ENCODE results near the gene FCRL1.

FCRL1 gene

DNA sequence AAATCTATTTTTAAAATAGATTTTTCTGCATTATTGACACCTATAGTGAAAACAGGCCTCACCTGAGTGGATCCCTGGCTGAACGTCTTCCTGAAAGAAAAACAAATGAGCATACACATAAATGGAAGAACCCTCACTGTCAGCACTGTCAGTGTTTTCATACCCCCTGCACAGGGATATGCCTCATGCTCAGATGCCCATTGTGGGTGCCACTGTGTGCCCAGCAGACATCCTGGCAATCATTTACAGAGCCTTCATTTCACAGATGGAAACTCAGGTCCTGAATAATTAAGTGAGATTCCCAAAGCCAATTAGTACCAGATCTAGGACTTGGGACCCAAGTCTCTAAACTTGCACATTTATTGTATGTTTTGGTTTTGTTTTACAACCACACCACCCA, 19.9 kb downstream of the FCRL1 start:
- no peak for DNase-seq (ENCODE audit: low read depth)

DNA sequence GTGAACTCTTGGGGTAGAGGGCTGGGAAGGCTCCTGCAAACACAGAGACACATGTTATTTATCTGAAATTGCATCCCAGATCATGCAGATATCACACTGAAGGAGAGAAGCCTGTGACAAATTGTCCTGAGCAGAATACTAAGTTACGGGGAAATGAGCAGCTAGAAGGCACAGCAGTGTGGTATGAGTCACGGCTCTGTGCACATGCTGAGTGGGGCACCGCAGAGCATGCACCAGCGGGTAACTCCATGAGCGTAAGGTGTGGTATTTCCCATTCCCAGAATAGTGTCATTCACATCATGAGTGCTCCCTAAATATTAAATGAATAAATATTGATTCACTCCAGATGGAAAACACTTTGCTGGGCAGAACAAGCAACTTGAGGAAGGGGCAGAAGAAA, 21.7 kb downstream of the FCRL1 start:
- no peak for DNase-seq (ENCODE audit: low read depth)

DNA sequence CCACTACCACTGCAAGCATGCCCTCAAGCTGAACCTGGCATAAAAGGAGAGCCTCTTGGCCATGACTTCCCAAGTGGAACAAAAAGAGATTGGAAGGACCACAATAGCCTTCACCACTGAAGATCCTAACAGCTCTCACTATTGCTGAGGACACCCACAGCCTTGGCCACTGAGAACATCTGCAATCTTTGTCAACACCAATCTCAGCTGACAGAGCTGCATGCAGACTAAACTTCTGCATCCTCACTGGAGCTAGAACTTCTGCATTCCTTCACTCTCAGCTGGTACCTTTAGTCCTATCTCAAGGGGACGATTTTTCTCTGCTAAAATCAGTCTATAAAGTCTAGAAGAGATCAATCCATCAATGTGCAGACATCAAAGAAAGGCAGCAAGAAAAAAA, 34.7 kb downstream of the FCRL1 start:
- DNase-seq (ENCODE audit: low read depth), result no peak

DNA sequence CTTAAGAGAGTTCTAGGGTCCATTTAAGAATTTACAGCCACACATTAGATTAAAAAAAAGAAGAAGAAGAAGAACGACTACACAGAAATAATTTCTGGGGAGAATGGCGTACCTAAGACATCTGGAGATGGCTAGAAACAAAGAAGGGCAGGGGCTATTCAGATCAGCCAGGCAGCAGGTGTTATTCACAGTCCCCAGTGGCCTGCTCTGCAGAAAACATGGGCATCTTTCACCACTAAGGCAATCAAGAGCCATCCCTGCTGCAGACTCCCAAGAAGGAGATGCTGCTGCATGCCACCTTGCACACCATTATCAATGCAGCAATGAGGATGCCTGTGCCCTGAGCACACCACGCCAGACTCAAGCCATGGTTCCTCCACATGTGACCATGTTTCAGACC, 35.1 kb downstream of the FCRL1 start:
- no peak for DNase-seq (ENCODE audit: low read depth)

DNA sequence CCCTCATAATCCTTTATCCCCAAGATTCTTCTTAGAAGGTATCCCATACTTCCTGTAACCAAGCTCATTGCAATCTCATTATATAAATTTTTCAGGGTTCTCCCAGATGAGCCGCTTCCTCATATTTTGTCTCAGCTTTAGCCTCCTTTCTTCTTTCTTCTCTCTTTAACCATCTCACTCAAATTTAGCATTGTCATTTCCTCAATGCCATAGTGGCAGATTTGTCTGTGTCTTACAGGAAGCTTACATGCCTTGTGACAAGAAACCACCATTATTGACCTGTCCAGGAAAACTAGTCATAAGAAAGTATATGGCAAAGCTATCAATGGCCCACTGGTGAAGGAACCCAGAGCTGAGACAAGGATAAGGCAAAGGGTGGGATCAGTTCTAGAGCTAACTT, 37.0 kb downstream of the FCRL1 start:
- no peak for DNase-seq (ENCODE audit: low read depth)

DNA sequence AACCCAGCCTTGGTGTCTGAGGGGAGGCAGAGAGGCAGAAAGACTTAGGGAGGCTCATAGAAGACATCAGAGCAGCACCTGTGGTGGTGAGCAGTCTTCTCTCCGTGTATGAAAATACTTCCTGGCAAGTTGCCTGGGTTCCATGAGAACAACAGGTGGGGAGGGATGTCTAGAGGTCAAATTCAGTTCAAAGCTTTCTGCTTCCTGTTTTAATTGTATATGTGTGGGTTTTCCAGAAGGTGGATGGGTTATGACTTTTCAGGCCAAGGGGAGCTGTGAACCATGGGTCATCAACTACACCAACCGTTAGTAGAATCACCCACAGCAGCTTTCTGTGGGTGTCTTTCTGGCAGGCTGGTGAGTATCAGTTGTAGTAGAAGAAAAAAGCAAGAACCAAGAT, 38.9 kb downstream of the FCRL1 start:
- DNase-seq (ENCODE audit: low read depth), result no peak

DNA sequence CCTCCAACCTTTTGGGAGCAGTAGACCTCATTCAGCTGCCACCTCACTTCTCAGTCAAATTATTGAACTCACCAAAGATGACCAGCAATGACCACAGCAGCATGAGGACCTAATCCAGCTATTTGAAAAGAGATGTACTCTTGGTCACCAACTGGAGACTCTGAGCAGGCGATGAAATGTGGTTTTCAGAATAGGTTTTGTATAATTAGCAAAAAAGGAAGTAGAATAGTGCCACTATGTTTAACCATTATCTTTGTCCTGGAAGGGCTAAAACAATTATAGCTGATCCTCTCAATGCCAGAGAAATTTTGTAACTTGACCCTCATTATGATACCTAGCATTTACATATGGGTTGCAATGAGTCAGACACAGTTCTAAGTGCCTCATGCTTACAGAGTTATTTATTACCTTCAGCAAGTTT, 42.9 kb downstream of the FCRL1 start, which contains the start of gene FCRL2:
Gene FCRL2 (minus strand): TSS at position 162 of the 421 bp plus-strand sequence. CDS start 59 bp downstream, at position 103.
- no peak for DNase-seq (ENCODE audit: low read depth)

DNA sequence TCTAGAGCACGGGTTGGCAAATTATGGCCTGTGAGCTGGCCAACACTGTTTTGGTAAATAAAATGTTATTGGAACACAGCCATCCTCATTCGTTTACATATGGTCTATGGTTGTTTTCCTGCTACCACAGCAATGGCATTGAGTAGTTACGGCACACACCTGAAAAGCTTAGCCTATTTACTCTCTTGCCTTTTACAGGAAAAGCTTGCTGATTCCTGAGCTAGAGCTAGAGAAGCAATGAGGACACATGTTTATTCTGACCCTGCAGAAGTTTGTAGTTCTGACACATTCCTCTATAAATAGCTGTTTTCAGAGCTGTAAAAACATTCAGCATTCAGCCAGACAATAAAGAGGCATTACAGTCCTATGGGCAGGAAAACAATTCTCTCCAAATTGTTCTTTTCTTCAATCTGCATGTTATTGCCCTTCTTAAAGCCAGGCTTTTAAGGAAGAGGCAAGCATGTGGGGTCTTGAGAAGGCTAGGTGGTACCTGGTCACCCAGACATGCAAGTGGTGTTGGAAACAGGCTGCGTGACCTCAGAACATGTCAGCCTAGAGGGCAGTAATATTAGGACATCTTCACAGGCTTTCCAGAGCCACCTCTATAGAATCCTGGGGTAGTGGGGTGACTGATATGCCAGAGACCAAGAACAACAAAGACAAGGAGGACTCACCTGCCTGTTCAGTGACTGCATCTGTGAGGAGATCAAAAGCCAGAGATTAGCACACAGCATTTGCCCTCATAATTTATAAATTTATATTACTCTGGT, 44.6 kb downstream of the FCRL1 start:
- DNase-seq (ENCODE audit: low read depth), result no peak

DNA sequence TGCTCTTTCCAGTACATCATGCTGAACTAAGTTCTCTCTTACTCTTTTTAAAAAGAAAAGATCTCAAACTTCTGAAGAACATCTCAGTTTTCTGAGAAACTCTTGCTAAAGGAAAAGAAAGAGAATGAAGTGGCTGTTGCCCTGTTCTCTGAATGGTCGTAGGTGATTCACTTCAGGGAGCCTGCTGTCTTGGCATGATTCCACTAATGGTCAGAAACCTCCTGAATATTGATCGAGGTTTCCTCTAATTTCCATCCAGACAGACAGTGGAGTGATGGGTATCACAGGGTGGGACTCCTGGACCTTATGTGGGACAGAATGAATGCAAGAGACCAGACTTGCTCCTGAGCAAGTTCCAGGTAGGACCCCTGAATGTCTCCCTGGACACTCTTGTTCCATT, 45.5 kb downstream of the FCRL1 start:
- DNase-seq (ENCODE audit: low read depth), result no peak

DNA sequence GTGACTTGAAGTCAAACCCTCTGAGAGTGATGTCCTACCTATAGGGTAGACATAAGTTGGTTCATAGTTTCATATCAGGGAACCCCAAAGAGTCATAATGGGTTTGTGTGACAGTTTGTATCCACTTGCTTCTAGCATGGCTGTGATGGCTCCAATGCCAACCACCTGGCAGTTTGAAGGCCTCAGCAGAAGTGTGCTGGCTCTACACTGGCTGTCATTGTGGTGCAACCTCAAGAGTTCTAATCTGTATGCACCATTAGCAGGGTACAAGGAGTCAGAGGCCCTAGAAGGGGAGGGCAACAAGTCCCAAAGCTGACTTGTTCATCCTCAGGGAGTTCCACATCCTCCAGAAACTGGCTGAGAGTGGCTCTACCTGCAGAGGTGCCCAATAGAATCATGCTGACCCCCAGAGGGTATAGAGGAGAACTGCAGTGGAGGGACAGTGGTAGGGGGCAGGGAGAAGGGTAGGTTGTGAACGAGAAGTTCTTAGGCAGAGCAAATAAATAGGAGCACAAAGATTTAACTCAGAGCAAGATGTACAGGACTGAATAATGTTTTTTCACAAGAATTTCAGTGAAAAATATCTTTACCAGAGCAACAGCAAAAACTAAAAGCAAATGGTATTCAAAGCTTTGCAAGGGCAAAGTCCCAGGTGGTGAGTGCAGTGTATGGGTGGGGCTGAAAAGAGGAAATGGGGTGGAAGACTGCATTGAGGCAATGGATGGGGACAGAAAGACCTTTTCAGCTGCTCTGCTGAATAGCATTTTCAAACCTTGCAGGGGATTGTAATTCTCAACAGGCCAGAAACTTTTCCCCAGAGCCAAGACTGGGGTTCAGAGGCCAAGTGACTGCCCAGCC, 46.2 kb downstream of the FCRL1 start:
- no peak for DNase-seq (ENCODE audit: low read depth)

DNA sequence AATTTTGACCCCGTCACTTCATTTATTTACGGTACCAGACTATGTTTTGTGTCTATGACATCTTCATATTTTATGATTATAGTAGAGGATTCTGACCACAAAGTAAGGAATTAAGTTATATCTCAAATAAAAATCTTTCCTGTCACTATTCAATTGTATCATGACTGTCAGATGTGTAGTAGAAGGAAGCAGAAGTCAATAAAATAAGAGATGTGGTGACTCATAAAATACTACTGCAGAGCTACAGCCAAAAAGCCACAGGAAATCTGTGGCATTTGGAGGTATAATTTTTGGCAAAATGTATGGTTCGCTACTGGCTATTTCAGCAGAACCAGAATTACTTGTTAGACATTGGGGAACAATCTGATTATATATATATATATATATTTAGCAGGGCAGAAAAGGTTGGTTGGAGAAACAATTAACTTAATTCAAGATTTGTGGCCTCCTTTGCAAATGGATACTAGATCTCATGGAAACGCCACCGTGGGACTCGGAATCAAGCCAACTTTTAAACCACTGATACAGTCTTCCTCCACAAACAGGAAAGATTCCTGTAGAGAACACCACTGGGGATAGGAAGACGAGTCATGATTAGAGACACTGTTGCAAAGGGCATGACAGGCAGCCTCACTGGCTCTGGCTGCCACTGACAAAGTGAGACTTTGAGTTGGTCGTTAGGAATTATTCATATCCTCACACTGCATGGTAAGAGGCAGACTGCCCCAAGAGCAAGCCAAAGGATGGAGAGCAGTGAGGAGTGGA, 48.1 kb downstream of the FCRL1 start:
- no peak for DNase-seq (ENCODE audit: low read depth)

DNA sequence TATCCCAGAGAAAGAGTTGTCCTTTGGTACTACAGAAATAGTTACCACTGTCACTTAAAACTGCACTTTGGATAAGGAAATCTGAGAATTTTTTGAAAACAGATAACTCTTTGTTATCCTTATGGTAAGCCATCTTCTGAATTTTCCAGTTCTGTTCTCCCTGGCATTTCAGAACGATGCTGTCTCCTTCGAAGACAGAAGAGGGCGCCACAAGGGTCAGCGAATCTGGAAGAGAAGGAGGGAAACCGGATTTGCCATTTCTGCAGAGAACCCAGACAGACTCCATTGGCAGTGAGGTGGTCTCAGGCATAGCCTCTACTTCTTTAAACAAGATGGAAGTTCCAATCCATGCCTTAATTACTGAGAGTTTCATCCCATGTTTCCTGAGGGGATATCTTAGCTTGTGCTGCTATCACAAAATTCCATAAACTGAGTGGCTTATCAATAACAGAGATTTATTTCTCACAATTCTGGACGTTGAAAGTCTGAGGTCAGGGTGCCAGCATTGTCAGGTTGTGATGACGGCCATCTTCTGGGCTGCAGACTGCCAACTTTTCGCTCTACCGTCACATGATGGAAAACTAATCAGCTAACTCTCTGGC, 49.4 kb downstream of the FCRL1 start:
- DNase-seq (ENCODE audit: low read depth), result no peak

DNA sequence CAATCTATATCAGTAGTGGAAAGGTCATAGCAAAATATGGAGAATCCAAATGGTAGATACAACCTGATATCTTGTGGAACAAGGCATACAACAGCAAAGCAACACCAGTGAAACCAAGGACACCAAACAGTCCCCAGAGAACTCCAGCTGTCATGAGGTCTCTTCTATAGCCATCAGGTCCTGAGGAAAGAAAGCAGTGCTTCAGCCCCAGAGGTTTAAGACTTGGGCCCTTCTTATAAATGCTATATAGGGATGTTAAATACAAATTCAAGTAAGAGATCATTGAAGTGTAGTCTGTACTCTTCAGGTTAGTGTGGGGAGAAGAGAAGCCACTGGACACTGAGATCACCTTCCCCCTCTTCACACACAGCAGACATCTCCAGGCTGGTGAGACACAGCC, 53.1 kb downstream of the FCRL1 start:
- no peak for DNase-seq (ENCODE audit: low read depth)

DNA sequence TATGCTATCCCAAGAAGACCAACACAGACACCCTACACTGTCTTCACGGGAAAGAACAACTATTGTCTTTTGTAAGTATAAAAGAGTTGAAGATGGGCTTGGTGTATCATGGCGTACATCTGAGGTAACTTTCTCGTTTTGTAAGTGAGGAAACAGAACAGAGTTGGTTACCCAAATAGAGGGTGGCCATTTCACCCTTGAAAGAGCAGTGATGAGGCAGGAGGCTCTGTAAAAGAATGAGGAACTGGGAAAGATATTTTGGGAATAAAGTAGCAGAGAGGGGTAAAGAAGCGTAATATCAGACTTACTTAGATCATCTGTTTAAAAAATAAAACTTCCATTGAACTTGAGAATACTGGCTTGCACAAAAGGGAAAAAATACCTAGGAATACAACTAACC, 61.9 kb downstream of the FCRL1 start:
- no peak for DNase-seq (ENCODE audit: low read depth)

DNA sequence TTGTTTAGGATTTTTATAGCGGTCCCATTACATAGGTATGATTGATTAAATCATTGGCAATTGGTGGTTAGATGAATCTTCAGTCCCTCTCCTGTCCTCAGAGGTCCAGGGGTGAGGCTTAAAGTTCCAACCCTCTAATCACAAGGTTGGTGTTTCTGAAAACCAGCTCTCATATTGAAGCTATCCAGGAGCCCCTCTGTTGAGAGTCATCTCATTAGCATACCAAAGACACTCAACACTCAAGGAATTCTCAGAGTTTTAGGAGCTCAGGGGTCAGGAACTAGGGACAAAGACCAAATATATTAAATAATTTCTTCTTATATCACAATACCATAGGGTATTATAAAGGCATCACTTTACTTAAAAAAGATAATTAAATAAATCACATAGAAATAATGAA, 66.3 kb downstream of the FCRL1 start:
- no peak for DNase-seq (ENCODE audit: low read depth)

DNA sequence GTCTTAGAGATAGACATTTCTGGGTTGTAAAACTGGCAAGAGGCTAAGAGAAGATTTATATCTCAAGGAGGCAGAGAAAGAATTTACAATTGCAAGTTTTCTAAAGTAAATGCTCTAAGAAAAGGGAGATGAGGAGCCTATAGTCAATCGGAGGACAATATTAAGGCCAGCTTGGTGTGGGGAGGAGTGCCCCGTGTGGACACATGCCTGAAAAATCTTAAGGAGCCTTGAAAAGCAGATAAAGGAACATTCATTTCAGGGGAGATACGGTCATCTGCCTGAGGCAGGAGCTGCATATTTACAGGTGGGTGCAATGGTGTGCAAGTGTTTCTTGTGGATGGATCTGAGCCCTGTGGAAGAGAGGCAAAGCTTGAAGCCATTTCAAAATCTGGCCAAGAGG, 68.6 kb downstream of the FCRL1 start:
- DNase-seq (ENCODE audit: low read depth), result no peak

DNA sequence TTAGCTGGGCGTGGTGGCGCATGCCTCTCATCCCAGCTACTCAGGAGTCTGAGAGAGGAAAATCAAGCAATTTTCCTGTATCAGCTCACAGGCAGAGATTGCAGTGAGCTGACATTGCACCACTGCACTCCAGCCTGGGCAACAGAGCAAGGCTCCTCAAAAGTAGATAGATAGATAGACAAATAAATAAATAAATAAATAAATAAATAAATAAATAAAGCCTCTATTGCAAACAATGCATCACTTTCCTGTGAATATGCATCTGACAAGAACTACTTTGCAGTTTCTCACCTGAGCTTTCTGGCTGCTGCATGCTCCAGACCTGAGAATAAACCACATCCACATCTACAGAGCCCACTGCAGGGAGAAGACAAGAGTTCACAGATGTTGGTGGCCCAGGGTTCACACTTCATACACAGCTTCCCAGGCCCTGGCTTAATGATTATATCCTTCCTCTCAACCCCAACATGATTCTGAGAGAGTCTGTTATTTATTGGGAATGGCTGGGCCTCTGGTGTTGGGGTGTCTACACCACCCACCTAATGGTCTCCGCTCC, 71.6 kb downstream of the FCRL1 start:
- no peak for DNase-seq (ENCODE audit: low read depth)
